Astrocyte of the hippocampus (primary cell): ENCODE results near the gene PLAAT4.
"Not testable (repeated sequence)": the region's sequence is repeated elsewhere in the genome, so short reads cannot be mapped to it uniquely, and the experiment has no call there.

Experiments used
- DNase-seq: peaks from one replicate; pipeline ENCODE4 v3.0.0; 2011; ENCODE audit warnings: low read depth, low spot score

PLAAT4 gene

GRCh38 chr11:63567044-63567840, 30.6 kb downstream of the PLAAT4 start:
- peak; percentile 85 for DNase-seq

GRCh38 chr11:63569570-63569969, 33.0 kb downstream of the PLAAT4 start:
- no peak for DNase-seq

GRCh38 chr11:63572026-63572688, 35.5 kb downstream of the PLAAT4 start:
- no peak for DNase-seq

GRCh38 chr11:63573881-63574855, 37.6 kb downstream of the PLAAT4 start:
- DNase-seq, result no peak

GRCh38 chr11:63574856-63575602, 38.4 kb downstream of the PLAAT4 start:
- DNase-seq, result no peak

GRCh38 chr11:63578882-63579281, 42.3 kb downstream of the PLAAT4 start:
- not testable (repeated sequence) for DNase-seq

GRCh38 chr11:63581224-63581623, 44.6 kb downstream of the PLAAT4 start:
- DNase-seq, result not testable (repeated sequence)

- DNase-seq, result no peak
Observed at GRCh38 chr11:63583357-63583677, 46.7 kb downstream of the PLAAT4 start.

GRCh38 chr11:63586451-63587166, 50.0 kb downstream of the PLAAT4 start:
- no peak for DNase-seq

- no peak for DNase-seq
Observed at GRCh38 chr11:63589000-63589399, 52.4 kb downstream of the PLAAT4 start.

GRCh38 chr11:63590024-63590788, 53.6 kb downstream of the PLAAT4 start:
- DNase-seq, result no peak

GRCh38 chr11:63592975-63593395, 56.4 kb downstream of the PLAAT4 start:
- peak; percentile 45 for DNase-seq

- DNase-seq, result peak; percentile 36
Observed at GRCh38 chr11:63595296-63595695, 58.7 kb downstream of the PLAAT4 start.
